GM23248 (cell line): ENCODE measurements around the gene FRAS1.

Experiments
- EZH2 ChIP-seq: fragments of 200-600 bp; sonication (generic); IDR thresholded peaks from 2 replicates; pipeline ENCODE4 v1.6.1; 2018; ENCODE audit warnings: antibody characterized with exemption, mild to moderate bottlenecking; ENCODE audit not compliant: insufficient read depth, poor library complexity, severe bottlenecking
- EZH2phosphoT487 ChIP-seq: fragments of 200-600 bp; sonication (generic); IDR thresholded peaks from 2 replicates; pipeline ENCODE4 v1.6.1; 2018; ENCODE audit warnings: antibody characterized with exemption, moderate library complexity, mild to moderate bottlenecking, low read depth; ENCODE audit not compliant: insufficient read depth

GRCh38 chr4:78154972-78155590 is 98.0 kb downstream of the FRAS1 start:
- no peak for TF ChIP-seq EZH2
- TF ChIP-seq EZH2phosphoT487 = no peak
